M059J (cell line): ENCODE measurements around the gene SIPA1. TPM values are rescaled to one million over a fixed set of nuclear protein-coding genes. Genes with fewer than 3 reads are reported as not detected.
"Not testable (repeated sequence)": the region's sequence is repeated elsewhere in the genome, so short reads cannot be mapped to it uniquely, and the experiment has no call there.

Experiments
- DNase-seq: peaks from one replicate; pipeline ENCODE4 v3.0.0-alpha.2; 2012; ENCODE audit warnings: low read depth
- total RNA-seq: library from RNA; depleted of rRNA; stranded (reverse); fragments of >200 nt; shearing (Covaris generic); gene quantifications from 2 replicates; pipeline ENCODE4 v1.2.3, GENCODE V29; 2014

SIPA1 gene
- total RNA-seq, 1 experiment from 2014 or later: 22.7 TPM

DNA sequence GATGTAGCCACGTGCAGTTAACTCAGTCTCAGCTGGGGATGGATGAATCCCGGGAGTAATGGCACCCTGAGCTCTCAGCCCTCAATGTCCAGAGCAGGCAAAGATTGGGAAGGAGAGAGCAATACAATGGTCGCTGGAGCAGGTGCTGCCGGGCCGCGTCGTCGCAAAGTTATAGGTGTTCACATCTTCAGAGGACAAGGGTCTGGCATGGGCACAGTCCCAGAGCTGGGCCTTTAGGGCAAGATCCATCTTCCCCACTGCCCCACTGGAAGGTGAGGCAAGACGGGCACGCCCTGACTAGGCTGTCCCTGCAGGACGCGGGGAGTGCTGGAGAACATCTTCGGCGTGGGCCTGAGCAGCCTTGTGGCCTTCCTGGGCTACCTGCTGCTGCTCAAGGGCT is 14.7 kb upstream of the SIPA1 start:
- no peak for DNase-seq

GRCh38 chr11:65623852-65624616 is 13.9 kb upstream of the SIPA1 start:
- DNase-seq: no peak

- no peak for DNase-seq
Measured at GRCh38 chr11:65624931-65625627, 12.8 kb upstream of the SIPA1 start.

DNA sequence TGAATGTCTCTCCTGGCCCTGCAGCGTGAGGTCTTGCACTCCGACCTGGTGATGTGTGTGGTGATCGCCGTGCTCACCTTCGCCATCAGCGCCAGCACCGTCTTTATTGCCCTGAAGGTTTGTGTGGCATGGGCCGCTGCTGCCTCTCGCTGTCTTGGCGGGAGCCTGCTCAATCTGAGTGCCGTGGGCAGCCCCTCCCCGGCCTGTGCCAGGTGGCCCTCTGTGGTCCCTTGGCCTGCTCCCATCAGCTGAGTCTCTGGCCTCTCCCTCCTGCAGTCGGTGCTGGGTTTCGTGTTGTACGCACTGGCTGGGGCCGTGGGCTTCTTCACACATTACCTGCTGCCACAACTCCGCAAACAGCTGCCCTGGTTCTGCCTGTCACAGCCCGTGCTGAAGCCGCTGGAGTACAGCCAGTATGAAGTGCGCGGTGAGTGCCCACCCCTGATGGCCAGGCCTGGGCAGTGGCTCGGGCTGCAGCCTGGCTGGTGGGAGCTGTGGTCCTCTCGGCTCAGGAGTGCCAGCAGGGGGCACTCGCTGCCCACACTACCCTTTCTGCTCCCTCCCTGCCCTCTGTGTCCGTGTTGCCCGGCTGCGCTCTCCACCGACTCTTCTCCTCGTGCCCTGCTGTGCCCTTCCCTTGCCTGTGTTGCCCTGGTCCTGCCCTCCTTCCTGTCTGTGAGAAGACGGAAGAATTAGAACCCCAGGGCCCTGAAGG is 12.1 kb upstream of the SIPA1 start:
- DNase-seq: no peak

DNA sequence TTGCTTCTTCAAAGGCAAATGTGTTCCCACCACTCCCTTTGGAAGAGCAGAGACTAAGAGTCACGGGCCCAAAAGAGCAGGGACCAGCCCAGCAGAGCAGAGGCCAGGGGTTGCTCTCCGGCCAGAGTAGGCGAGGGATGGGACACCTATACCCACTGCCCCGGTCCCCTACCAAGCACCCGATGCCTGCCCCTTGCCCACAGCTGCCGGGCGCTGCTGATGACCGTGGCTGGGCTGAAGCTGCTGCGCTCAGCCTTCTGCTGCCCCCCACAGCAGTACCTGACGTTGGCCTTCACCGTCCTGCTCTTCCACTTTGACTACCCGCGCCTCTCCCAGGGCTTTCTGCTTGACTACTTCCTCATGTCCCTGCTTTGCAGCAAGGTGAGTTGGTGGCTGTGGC is 10.7 kb upstream of the SIPA1 start:
- DNase-seq: no peak

GRCh38 chr11:65629579-65629978 is 8.3 kb upstream of the SIPA1 start:
- DNase-seq: no peak

DNA sequence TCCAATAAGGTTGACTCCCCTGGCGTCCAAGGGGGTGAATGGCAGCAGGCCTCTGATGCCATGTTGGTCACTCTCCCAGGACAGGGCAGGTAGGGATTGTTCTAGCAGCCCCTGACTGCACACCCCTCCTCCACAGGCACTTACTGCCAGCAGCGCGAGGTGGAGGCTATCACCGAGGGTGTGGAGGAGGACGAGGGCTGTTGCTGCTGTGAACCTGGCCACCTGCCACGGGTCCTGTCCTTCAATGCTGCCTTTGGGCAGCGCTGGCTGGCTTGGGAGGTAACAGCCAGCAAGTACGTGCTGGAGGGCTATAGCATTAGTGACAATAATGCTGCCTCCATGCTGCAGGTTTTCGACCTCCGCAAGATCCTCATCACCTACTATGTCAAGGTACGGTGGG is 7.7 kb upstream of the SIPA1 start:
- DNase-seq: no peak

GRCh38 chr11:65633390-65634108 is 4.4 kb upstream of the SIPA1 start:
- no peak for DNase-seq

DNA sequence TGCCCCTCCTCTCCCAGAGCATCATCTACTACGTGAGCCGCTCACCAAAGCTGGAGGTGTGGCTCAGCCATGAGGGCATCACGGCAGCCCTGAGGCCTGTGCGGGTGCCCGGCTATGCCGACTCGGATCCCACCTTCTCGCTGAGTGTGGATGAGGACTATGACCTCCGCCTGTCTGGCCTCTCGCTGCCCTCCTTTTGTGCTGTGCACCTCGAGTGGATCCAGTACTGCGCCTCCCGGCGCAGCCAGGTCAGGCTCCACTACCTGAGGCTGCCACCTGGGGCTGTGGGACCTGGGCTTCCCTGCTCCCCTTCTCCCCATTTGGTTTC is 3.8 kb upstream of the SIPA1 start:
- DNase-seq: no peak

- DNase-seq: no peak
Measured at GRCh38 chr11:65634440-65634839, 3.5 kb upstream of the SIPA1 start.

GRCh38 chr11:65634905-65635731 is 2.8 kb upstream of the SIPA1 start:
- DNase-seq: no peak

GRCh38 chr11:65636108-65637031 is 1.5 kb upstream of the SIPA1 start:
- no peak for DNase-seq

DNA sequence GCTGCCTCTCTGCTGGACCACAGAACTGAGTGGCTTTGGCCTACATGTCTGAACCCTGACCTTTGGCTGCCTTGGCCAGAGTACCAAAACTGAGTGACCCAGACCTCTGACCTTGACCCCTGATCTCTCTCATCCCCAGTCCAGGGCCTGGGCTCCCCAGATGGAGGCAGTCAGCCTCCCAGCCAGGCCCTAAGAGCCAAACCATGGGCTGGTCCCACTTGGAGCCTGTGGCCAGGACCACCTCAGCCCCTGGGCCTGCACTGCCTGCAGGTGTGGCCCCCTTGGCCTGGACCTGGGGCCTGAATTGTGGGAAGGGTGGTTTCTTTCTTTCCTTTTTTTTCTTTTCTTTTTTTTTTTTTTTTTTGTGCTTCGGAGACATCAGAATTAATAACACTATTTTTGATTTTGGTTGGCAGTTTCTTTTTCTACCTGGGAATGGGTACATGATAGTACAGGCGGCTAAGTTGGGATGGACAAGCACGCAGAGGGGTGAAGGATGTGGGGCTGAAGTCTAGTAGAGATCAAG is 806 bp upstream of the SIPA1 start:
- no peak for DNase-seq

DNA sequence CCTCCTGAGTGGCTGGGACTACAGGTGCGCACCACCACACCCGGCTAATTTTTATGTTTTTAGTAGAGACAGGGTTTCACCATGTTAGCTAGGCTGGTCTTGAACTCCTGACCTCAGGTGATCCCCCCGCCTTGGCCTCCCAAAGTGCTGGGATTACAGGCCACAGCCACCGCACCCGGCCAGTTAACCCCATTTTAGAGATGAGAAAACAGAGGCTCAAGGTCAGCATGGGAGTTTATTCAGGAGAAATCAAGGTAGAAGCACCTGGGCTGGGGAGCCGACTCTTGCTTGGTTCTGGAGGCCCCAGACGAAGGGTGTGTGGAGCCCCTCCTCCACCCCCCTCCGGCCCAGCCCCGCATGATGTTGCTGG is 1.3 kb downstream of the SIPA1 start:
- DNase-seq: not testable (repeated sequence)

DNA sequence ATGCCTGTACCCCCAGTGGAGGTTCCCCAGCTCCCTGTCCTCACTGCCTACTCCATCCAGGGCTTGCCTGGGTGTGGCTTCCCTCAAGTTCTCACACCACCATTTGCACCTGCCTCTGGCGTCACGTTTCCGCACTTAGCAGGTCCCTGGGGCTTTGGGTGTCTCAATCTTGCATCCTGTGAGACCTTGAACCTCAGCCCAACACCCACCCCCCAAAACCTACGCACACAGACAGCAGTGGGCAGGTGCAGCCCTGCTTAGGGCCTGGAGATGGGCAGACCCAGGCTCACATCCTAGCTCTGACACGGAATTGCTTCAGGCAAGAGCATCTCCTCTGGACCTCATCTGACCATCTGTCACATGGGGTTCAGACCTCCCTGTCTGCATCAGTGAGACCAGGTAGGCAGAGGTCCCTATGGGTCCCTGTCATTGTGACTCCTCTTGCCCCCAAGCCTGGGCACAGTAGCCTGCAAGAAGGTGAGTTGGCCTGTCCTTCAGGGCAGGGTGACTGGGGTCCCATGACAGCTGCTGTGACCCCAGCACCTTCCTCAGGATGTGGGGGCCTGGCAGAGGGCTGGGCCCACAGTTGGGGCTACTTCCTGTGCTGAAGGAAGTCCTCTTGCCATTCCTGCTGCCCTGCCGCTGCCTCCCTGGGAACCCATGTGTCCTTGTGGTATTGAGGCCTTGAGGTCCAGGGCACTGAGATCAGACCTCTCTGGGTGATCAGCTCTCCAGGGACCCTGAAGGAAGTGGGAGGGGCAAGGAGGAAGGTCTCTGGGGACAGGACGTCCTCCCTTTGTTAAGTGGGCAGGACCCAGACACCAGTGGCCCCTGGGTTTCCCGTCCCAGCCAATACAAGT is 2.0 kb downstream of the SIPA1 start:
- DNase-seq: no peak

DNA sequence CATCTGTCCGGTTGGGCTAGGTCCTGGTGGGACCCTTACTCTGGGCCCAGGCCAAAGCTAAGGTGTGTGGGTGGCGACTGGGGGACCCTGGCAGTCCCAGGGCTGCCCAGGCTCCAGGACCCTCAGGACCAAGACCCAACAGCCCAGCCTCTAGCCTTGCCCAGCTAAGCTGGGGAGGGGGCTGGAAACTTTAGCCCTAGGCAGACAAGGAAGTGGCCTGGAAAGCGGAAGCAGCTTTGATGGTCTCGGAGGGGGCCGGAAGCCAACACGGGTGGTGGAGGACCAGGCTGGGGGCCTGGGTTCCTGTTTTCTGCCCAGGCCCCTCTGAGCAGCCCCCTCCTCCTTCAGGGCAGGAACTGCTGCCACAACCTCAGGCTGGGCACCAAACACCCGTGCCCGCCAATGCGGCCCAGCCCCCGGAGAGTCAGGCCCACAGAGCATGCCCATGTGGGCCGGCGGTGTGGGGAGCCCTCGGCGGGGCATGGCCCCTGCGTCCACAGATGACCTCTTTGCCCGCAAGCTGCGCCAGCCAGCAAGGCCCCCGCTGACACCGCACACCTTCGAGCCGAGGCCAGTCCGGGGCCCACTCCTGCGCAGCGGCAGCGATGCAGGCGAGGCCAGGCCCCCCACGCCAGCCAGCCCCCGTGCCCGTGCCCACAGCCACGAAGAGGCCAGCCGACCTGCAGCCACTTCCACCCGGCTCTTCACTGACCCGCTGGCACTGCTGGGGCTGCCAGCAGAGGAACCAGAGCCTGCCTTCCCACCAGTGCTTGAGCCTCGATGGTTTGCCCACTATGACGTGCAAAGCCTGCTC is 2.8 kb downstream of the SIPA1 start:
- DNase-seq: no peak

DNA sequence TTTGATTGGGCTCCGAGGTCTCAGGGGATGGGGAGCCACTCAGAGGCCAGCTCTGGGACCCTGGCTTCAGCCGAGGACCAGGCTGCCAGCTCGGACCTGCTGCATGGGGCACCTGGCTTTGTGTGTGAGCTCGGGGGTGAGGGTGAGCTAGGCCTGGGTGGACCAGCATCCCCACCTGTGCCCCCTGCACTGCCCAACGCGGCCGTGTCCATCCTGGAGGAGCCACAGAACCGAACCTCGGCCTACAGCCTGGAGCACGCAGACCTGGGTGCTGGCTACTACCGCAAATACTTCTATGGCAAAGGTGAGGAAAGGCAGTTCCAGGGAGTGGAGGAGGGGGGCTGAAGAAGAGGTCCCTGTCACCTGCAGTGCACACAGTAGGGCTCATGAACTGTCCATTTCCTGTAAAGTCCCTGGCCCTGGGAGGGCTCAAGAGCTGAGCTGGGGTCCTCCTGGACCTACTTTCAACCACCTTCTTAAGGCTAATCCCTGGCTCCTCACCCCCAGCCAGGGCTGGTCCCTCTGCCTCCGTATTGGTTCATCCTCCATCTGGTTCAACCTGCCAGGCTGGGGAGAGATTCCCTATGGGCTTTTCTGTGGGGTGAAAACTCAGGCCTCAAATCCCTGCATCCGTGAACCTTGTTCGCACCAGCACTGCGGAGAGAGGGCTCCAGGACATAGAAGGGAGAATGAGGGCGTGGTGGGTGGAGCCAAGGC is 3.6 kb downstream of the SIPA1 start:
- DNase-seq: no peak
